Measurements from ENCODE around the gene ZC3H18. TPM values are rescaled to one million over a fixed set of nuclear protein-coding genes. Genes with fewer than 3 reads are reported as not detected.

The ZC3H18 gene
- total and polyA plus RNA-seq, 2 experiments from 2014 or later = 16.8 to 37.1 TPM

DNA sequence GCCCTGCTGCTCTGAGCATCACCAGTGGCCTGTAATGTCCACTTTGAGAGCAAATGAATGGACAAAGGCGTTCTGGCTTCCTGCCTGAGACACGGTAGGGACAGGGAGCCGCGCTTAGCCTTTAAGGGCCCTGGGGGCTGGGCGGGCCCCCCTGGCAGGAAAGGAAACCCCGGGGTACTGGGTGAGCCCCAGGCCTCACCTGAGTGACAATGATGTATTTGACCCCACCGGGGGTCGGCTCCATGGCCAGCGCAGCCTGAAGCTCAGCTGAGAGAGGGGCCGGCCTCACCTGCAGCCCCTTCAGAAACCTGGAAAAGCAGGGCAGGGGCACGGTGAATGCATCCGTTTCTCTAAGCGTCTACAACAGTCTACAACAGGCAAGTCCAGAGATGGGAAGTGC is 82.9 kb downstream of the ZC3H18 start:
- no peak overlapping the region for H2AFZ ChIP-seq
- no peaks in the 10 kb centered on the region for H3K9me2 ChIP-seq (replicated peaks; ENCODE audit: insufficient read depth)
- H3K4me3 ChIP-seq = no peak overlapping the region
- WGBS (ENCODE audit: low lambda C conversion rate, missing lambda C conversion rate) = 91% methylated on average over 13 of the region's 13 CpGs
- TF ChIP-seq EZH2 (IDR thresholded peaks at IDR 0.05; ENCODE audit: borderline replicate concordance) = no peak
- H3K36me3 ChIP-seq (replicated peaks; ENCODE audit: insufficient read depth, low read depth) = no peaks in the 10 kb centered on the region
- H3K27ac ChIP-seq = no peak overlapping the region
- DNase-seq (ENCODE audit: low spot score) = no peak
- peaks cover 9% of the 10 kb centered on the region for H4K20me1 ChIP-seq (ENCODE audit: insufficient read depth, poor library complexity, severe bottlenecking)
- peaks cover 15% of the 10 kb centered on the region for H3K79me2 ChIP-seq
- H3K27me3 ChIP-seq = no peaks in the 10 kb centered on the region
- H3K4me1 ChIP-seq (ENCODE audit: insufficient read depth) = peaks cover 15% of the 10 kb centered on the region
- no peaks in the 10 kb centered on the region for H3K9me3 ChIP-seq (ENCODE audit: low read depth)
- H3K4me2 ChIP-seq = no peak overlapping the region

GRCh38 chr16:88653596-88654362 is 83.6 kb downstream of the ZC3H18 start:
- Histone ChIP-seq H3K4me2 (no peak overlapping the region), H3K27me3 (no peaks in the 10 kb centered on the region), H3K36me3 (replicated peaks; ENCODE audit: insufficient read depth, low read depth) (no peaks in the 10 kb centered on the region), H3K79me2 (peaks cover 12% of the 10 kb centered on the region), H3K9me2 (replicated peaks; ENCODE audit: insufficient read depth) (no peaks in the 10 kb centered on the region), H3K4me3 (no peak overlapping the region), H4K20me1 (ENCODE audit: insufficient read depth, poor library complexity, severe bottlenecking) (peaks cover 5% of the 10 kb centered on the region), H2AFZ (no peak overlapping the region), H3K9me3 (ENCODE audit: low read depth) (no peaks in the 10 kb centered on the region), H3K4me1 (ENCODE audit: insufficient read depth) (peaks cover 15% of the 10 kb centered on the region), H3K27ac (no peak overlapping the region)
- TF ChIP-seq EZH2 (IDR thresholded peaks at IDR 0.05; ENCODE audit: borderline replicate concordance) (no peak), EZH2phosphoT487 (IDR thresholded peaks at IDR 0.05; ENCODE audit: low read depth, severe bottlenecking, unreplicated experiment) (no peak), CTCF (IDR thresholded peaks at IDR 0.05; ENCODE audit: poor library complexity) (no peak)
- DNase-seq (ENCODE audit: low spot score) = no peak
- WGBS (ENCODE audit: low lambda C conversion rate, missing lambda C conversion rate) = 94% methylated on average over 32 of the region's 32 CpGs

DNA sequence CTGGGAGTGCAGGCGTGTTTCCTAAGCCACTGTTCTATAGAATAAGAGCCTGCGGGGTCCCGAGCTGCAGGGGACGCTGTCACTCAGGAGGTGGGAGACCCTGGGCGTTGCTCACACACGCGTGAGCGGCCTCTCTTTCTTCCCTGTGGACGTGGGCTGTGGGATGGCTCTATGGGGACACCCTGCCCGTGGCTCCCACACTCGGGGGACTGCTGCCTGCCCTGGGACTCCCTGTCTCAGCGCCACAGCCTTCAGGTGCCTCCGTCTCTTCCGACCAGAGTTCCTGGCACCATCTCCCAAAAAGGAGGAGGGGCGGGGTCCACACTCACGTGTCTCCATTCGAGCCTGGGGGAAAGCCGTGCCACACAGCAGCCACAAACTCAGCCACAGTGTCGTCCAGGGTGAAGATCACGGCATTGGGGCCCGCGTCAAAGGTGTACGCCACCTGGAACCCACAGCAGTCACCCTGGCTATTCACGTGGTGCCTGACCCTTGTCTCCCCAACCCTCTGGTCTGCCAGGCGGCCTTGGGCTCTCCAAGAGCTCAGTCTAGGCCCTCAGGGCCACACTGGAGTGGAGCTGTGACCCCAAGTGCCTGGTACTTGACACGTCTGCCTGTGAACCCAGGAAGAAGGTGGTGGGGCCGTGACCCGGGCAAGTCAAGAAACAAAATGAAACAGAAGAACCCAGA is 84.3 kb downstream of the ZC3H18 start:
- H3K4me2 ChIP-seq = no peak overlapping the region
- no peak overlapping the region for H3K27ac ChIP-seq
- H3K9me3 ChIP-seq (ENCODE audit: low read depth) = no peaks in the 10 kb centered on the region
- H3K36me3 ChIP-seq (replicated peaks; ENCODE audit: insufficient read depth, low read depth) = no peaks in the 10 kb centered on the region
- DNase-seq (ENCODE audit: low spot score) = no peak
- H3K79me2 ChIP-seq = peaks cover 15% of the 10 kb centered on the region
- H3K9me2 ChIP-seq (replicated peaks; ENCODE audit: insufficient read depth) = no peaks in the 10 kb centered on the region
- H4K20me1 ChIP-seq (ENCODE audit: insufficient read depth, poor library complexity, severe bottlenecking) = peaks cover 11% of the 10 kb centered on the region
- H3K4me3 ChIP-seq = no peak overlapping the region
- H3K27me3 ChIP-seq = no peaks in the 10 kb centered on the region
- WGBS (ENCODE audit: low lambda C conversion rate, missing lambda C conversion rate) = 95% methylated on average over 27 of the region's 28 CpGs
- peaks cover 12% of the 10 kb centered on the region for H3K4me1 ChIP-seq (ENCODE audit: insufficient read depth)
- H2AFZ ChIP-seq = no peak overlapping the region
- no peak for TF ChIP-seq CTCF (IDR thresholded peaks at IDR 0.05; ENCODE audit: poor library complexity)
- TF ChIP-seq EZH2 (IDR thresholded peaks at IDR 0.05; ENCODE audit: borderline replicate concordance) = no peak

DNA sequence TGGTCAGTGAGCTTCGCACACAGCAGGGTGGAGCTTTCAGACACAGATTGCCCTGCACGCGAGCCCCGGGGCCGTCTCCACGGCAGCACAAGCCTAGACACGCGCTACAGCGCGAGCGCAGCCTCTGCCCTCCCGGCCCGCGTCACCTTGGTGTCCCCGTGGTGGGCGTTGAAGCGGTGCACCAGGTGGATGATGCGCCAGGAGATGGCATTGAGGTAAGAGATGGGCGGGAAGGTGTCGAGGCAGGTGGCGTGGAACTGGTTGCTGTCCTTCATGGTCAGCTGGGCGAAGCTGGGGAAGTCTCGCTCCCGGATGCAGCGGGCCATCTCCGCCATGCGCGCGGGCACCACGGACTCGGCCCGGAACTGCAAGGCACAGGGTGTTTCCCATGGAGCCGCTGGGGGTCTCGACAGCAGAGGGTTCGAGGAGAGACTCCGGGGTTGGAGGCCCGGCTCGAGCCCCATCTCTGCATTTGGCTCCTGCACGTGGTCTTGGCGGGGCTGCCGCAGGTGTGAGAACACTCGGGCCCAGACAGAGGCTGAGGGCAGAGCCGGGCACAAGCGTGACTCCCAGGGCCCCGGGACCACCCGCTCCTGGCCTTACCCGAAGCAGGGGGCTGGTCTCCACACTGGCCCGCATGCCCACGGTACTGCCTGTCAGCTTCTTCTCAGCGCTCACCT is 85.0 kb downstream of the ZC3H18 start:
- Histone ChIP-seq H3K4me2 (no peak overlapping the region), H3K27ac (no peak overlapping the region), H3K27me3 (no peaks in the 10 kb centered on the region), H3K4me3 (no peak overlapping the region), H3K79me2 (peaks cover 14% of the 10 kb centered on the region), H3K9me2 (replicated peaks; ENCODE audit: insufficient read depth) (no peaks in the 10 kb centered on the region), H3K9me3 (ENCODE audit: low read depth) (no peaks in the 10 kb centered on the region), H3K4me1 (ENCODE audit: insufficient read depth) (peaks cover 12% of the 10 kb centered on the region), H4K20me1 (ENCODE audit: insufficient read depth, poor library complexity, severe bottlenecking) (peaks cover 16% of the 10 kb centered on the region), H3K36me3 (replicated peaks; ENCODE audit: insufficient read depth, low read depth) (no peaks in the 10 kb centered on the region), H2AFZ (no peak overlapping the region)
- DNase-seq (ENCODE audit: low spot score) = no peak
- 95% methylated on average over 46 of the region's 50 CpGs for WGBS (ENCODE audit: low lambda C conversion rate, missing lambda C conversion rate)
- no peak for TF ChIP-seq EZH2 (IDR thresholded peaks at IDR 0.05; ENCODE audit: borderline replicate concordance)
- no peak for TF ChIP-seq EZH2phosphoT487 (IDR thresholded peaks at IDR 0.05; ENCODE audit: low read depth, severe bottlenecking, unreplicated experiment)
- no peak for TF ChIP-seq CTCF (IDR thresholded peaks at IDR 0.05; ENCODE audit: poor library complexity)
